Omental fat pad (tissue), 4 donors: ENCODE measurements around the gene RPUSD2. TPM values are rescaled to one million over a fixed set of nuclear protein-coding genes. Genes with fewer than 3 reads are reported as not detected.

Experiments
- ATAC-seq: fragments of 150-250 bp; one replicate; pipeline ENCODE4 v1.9.1; 2016; ENCODE audit warnings: mild to moderate bottlenecking, moderate library complexity; ENCODE audit not compliant: low FRiP score
- DNase-seq: peaks from one replicate; pipeline ENCODE4 v3.0.0-alpha.2; 2019; ENCODE audit warnings: low spot score
- total RNA-seq, 4 donors: library from RNA; depleted of rRNA; stranded (reverse); fragments of >200 nt; gene quantifications; one replicate each; pipeline ENCODE4 v1.1.0, GENCODE V29; 2016
- TF ChIP-seq, protein P1 (sequence below), 3 donors: fragments of 450-650 bp; IDR thresholded peaks; one replicate each; pipeline ENCODE4 v1.5.1; 2016 to 2017; ENCODE audit warnings: antibody characterized with exemption in 3 of 3, mild to moderate bottlenecking in 3 of 3, moderate library complexity in 2 of 3

The RPUSD2 gene
- total RNA-seq, 4 donors from 2014 or later, result 2.3 to 7.8 (median 4.5) TPM

DNA sequence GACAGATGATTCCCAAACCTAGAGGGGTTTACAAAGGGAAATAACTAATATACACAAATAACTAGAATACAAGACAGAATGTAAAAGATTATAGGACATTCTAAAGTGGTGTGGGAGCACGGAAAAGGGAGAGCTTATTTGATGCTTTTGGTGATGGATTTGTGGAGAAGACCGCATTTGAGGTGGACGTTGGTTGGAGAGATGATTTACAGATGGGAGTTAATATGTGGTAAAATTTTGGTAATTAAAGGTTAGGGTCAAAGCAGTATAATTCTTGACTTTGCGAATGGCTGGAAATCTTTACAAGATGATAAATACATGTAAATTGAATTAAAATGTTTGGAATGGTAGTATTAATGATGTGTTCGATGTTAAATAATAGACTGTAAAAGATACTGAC is 26.1 kb downstream of the RPUSD2 start:
- TF ChIP-seq, protein P1, sequence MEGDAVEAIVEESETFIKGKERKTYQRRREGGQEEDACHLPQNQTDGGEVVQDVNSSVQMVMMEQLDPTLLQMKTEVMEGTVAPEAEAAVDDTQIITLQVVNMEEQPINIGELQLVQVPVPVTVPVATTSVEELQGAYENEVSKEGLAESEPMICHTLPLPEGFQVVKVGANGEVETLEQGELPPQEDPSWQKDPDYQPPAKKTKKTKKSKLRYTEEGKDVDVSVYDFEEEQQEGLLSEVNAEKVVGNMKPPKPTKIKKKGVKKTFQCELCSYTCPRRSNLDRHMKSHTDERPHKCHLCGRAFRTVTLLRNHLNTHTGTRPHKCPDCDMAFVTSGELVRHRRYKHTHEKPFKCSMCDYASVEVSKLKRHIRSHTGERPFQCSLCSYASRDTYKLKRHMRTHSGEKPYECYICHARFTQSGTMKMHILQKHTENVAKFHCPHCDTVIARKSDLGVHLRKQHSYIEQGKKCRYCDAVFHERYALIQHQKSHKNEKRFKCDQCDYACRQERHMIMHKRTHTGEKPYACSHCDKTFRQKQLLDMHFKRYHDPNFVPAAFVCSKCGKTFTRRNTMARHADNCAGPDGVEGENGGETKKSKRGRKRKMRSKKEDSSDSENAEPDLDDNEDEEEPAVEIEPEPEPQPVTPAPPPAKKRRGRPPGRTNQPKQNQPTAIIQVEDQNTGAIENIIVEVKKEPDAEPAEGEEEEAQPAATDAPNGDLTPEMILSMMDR (IDR thresholded peaks at IDR 0.05), result no peak
- ATAC-seq, result no peak
- DNase-seq, result no peak

DNA sequence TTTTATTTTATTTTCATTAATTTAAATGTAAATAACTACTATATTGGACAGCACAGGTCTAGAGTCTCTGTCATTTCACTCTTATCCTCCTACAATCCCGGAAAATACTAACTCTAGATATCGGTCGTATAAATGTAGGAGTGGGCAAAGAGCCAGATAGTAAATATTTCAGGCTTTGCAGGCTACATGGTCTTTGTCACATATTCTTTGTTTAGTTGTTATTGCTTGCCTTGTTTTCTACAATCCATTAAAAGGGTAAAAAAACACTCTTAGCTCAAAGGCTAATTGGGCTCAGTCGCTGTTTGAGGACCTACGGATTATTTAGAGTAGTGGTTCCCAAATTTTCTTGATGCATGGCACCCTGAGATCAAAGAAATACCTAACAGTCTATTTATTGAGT is 26.7 kb downstream of the RPUSD2 start:
- TF ChIP-seq, protein P1 (IDR thresholded peaks at IDR 0.05), result no peak
- ATAC-seq (no peak), DNase-seq (no peak)

DNA sequence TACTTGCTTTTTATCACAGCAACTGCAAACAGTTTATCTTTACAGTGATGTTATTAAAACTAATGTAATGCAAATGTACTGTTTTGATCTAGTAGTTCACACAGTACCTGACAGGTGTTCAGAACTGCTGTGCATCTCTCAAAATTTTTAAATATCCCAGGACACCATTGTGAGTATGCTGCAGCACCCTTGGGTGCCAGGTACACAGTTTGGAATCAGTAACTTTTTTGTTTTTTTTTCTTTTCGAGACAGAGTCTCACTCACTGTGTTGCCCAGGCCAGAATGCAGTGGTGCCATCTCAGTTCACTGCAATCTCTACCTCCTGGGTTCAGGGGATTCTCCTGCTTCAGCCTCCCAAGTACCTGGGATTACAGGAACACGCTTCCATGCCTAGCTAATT is 27.9 kb downstream of the RPUSD2 start:
- TF ChIP-seq, protein P1 (IDR thresholded peaks at IDR 0.05), result no peak
- ATAC-seq, result no peak
- no peak for DNase-seq

DNA sequence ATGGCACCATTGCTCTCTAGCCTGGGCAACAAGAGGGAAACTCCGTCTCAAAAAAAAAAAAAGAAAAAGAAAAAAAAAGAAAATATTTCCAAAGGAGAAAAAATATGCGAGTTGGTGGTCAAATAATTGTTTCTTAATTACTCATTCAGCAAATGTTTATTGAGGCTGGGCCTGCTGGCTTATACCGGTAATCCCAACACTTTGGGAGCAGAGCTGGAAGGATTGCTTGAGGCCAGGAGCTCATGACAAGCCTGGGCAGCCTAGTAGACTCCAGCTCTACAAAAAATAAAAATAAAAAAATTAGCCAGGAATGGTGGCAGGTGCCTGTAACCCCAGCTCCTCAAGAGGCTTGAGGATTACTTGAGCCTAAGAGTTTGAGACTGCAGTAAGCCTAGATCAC is 29.0 kb downstream of the RPUSD2 start:
- TF ChIP-seq, protein P1 (IDR thresholded peaks at IDR 0.05), result no peak

DNA sequence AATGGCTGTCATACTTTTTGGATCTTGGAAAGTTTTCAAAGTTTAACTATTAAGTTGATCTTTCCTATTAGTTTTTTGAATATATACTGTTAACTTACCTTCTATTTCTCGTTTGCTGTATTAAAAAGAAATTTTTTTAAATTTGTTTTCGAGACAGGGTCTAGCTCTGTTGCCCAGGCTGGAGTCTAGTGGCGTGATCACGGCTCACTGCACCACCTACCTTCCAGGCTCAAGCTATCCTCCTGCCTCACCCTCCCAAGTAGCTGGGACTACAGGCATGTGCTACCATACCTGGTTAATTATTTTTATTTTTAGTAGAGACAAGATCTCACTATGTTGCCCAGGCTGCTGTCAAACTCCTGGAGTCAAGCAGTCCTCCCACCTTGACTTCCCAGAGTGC is 29.6 kb downstream of the RPUSD2 start:
- no peak for ATAC-seq
- no peak for DNase-seq
- TF ChIP-seq, protein P1 (IDR thresholded peaks at IDR 0.05), result no peak

More for the DNA sequence above, 29.0 kb downstream of the RPUSD2 start:
- no peak for DNase-seq
- ATAC-seq, result no peak

DNA sequence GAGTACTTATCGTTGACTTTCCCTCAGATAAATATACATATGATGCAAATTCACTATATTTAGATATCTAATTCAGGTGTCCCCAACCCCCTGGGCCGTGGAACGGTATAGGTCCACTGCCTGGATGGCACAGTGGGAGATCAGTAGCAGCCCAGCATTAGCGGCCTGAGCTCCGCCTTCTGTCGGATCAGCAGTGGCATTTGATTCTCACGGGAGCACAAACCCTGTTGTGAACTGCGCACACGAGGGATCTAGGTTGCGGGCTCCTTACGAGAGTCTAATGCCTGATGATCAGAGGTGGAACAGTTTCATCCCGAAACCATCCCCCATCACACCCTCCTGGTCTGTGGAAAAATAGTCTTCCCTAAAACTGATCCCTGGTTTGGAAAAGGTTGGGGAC is 31.9 kb downstream of the RPUSD2 start:
- TF ChIP-seq, protein P1 (IDR thresholded peaks at IDR 0.05), result no peak
- ATAC-seq (no peak), DNase-seq (no peak)

DNA sequence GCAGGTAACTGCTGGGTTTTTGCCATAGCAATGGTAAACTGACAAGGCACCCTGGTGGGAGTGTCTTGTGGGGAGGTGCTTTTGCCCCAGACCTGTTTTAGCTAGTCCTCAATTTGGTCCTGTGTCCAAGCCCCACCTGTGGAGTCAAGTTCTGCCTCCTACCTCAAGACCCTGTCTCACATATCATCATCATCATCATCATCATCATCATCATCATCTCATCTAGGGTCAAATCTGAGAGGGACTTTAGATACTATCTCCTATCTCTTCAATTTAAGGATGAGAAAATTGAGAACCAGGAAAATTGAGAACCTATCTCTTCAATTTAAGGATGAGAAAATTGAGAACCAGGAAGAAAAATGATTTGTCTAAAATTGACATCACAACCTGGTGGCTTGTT is 34.8 kb downstream of the RPUSD2 start:
- DNase-seq, result no peak
- TF ChIP-seq, protein P1 (IDR thresholded peaks at IDR 0.05), result no peak
- no peak for ATAC-seq
